GM21737 (cell line): ENCODE data around the gene KCNB1.

Experiments
- ATAC-seq: cut with Tn5 transposase; IDR thresholded peaks from one replicate; pipeline ENCODE4 v1.9.1; 2021; ENCODE audit warnings: mild to moderate bottlenecking, moderate library complexity; ENCODE audit not compliant: unreplicated experiment

Gene KCNB1

GRCh38 chr20:49360242-49360968, 122.1 kb downstream of the KCNB1 start:
- ATAC-seq: no peak

- no peak for ATAC-seq
Observed at GRCh38 chr20:49356676-49357075, 125.8 kb downstream of the KCNB1 start.

- no peak for ATAC-seq
Observed at GRCh38 chr20:49354673-49355072, 127.8 kb downstream of the KCNB1 start.

- no peak for ATAC-seq
Observed at GRCh38 chr20:49353348-49353747, 129.1 kb downstream of the KCNB1 start.

- no peak for ATAC-seq
Observed at GRCh38 chr20:49352751-49353150, 129.7 kb downstream of the KCNB1 start.

GRCh38 chr20:49351775-49352174, 130.7 kb downstream of the KCNB1 start:
- ATAC-seq: no peak

- no peak for ATAC-seq
Observed at GRCh38 chr20:49349694-49350252, 132.7 kb downstream of the KCNB1 start.

- no peak for ATAC-seq
Observed at GRCh38 chr20:49349078-49349477, 133.4 kb downstream of the KCNB1 start.

GRCh38 chr20:49348563-49348962, 133.9 kb downstream of the KCNB1 start:
- no peak for ATAC-seq

- ATAC-seq: no peak
Observed at GRCh38 chr20:49347156-49347555, 135.3 kb downstream of the KCNB1 start.

- no peak for ATAC-seq
Observed at GRCh38 chr20:49346682-49347081, 135.8 kb downstream of the KCNB1 start.

GRCh38 chr20:49345524-49345923, 136.9 kb downstream of the KCNB1 start:
- no peak for ATAC-seq

- ATAC-seq: no peak
Observed at GRCh38 chr20:49344975-49345374, 137.5 kb downstream of the KCNB1 start.

GRCh38 chr20:49344140-49344539, 138.3 kb downstream of the KCNB1 start:
- ATAC-seq: no peak

GRCh38 chr20:49343246-49343645, 139.2 kb downstream of the KCNB1 start:
- no peak for ATAC-seq

GRCh38 chr20:49340161-49340966, 142.1 kb downstream of the KCNB1 start:
- no peak for ATAC-seq

- no peak for ATAC-seq
Observed at GRCh38 chr20:49339123-49339522, 143.3 kb downstream of the KCNB1 start.

- no peak for ATAC-seq
Observed at GRCh38 chr20:49338061-49338460, 144.4 kb downstream of the KCNB1 start.

- ATAC-seq: no peak
Observed at GRCh38 chr20:49337357-49337756, 145.1 kb downstream of the KCNB1 start.

- no peak for ATAC-seq
Observed at GRCh38 chr20:49336786-49337185, 145.7 kb downstream of the KCNB1 start.

GRCh38 chr20:49335476-49335875, 147.0 kb downstream of the KCNB1 start:
- ATAC-seq: no peak
